Measurements from ENCODE around the gene FBXL4.

The FBXL4 gene

GRCh38 chr6:98835149-98836024, 112.4 kb downstream of the FBXL4 start:
- TF ChIP-seq, protein P1, sequence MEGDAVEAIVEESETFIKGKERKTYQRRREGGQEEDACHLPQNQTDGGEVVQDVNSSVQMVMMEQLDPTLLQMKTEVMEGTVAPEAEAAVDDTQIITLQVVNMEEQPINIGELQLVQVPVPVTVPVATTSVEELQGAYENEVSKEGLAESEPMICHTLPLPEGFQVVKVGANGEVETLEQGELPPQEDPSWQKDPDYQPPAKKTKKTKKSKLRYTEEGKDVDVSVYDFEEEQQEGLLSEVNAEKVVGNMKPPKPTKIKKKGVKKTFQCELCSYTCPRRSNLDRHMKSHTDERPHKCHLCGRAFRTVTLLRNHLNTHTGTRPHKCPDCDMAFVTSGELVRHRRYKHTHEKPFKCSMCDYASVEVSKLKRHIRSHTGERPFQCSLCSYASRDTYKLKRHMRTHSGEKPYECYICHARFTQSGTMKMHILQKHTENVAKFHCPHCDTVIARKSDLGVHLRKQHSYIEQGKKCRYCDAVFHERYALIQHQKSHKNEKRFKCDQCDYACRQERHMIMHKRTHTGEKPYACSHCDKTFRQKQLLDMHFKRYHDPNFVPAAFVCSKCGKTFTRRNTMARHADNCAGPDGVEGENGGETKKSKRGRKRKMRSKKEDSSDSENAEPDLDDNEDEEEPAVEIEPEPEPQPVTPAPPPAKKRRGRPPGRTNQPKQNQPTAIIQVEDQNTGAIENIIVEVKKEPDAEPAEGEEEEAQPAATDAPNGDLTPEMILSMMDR (conservative IDR thresholded peaks at IDR 0.05; ENCODE audit: low read depth): no peak
- no peak overlapping the region for H3K27ac ChIP-seq
- ChIA-PET CTCF (interaction anchor here (0.6 to 2.8 kb wide), 3 partner anchors 8 to 870 kb away, joined by 3 to 11 read pairs (median 5); no protein-coding TSS in a partner anchor), POLR2A (ENCODE audit: low non-redundant PET) (interaction anchor here (0.7 kb wide), 1 partner anchor 556 kb away, joined by 3 read pairs; no protein-coding TSS in a partner anchor)
- DNase-seq (ENCODE audit: low spot score): no peak

DNA sequence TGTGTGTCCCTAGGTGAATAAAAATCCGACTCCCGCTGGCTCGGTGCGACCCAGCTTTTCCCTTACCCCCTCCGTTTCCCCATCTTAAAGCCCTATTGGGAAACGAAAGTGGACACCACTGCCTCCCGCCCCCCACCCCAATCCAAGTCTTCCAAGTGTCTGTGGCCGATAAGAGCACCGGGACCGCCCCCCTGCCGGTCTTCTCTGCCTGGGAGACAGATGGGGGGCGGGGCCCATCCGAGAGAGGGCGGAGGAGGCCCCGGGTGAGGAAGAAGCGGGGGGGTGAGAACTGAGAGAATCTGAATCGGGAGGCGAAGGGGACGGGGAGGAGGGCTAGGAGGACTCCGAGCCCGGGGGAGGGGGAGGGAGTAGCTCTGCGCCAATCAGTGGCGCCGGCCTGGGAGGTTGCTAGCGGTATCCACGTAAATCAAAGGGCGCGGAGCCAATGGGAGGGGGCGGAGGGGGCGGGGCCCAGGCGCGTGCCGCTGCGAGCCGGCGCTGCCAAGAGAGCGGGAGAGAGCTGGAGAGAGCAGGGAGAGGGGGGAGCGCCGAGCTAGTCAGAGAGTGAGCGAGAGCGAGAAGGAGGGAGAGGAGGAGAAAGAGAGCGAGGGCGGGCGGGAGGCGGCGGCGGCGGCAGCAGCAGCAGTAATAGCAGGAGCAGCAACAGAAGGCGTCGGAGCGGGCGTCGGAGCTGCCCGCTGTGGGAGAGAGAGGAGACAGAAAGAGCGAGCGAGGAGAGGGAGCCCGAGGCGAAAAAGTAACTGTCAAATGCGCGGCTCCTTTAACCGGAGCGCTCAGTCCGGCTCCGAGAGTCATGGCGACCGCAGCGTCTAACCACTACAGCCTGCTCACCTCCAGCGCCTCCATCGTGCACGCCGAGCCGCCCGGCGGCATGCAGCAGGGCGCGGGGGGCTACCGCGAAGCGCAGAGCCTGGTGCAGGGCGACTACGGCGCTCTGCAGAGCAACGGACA, 113.4 kb downstream of the FBXL4 start, which contains the start of gene POU3F2:
TSS of gene POU3F2 (plus strand) at position 515 of the 972 bp plus-strand sequence. CDS start at position 815, 300 bp downstream.
- DNase-seq (ENCODE audit: low spot score): peak; percentile 76
- ChIA-PET CTCF (interaction anchor here (1.2 to 2.8 kb wide), 2 partner anchors 9 to 12 kb away, joined by 5 to 11 read pairs; no protein-coding TSS in a partner anchor), POLR2A (ENCODE audit: low non-redundant PET) (no interaction called here)
- H3K27ac ChIP-seq: no peak within 1 kb of the TSS
- TF ChIP-seq, protein P1 (conservative IDR thresholded peaks at IDR 0.05; ENCODE audit: low read depth): no peak

GRCh38 chr6:98833307-98834059, 114.3 kb downstream of the FBXL4 start:
- ChIA-PET POLR2A (ENCODE audit: low non-redundant PET) (no interaction called here), CTCF (interaction anchor here (2.8 kb wide), 1 partner anchor 12 kb away, joined by 11 read pairs; no protein-coding TSS in a partner anchor)
- TF ChIP-seq, protein P1 (conservative IDR thresholded peaks at IDR 0.05; ENCODE audit: low read depth): no peak
- no peak for DNase-seq (ENCODE audit: low spot score)
- no peak overlapping the region for H3K27ac ChIP-seq

- TF ChIP-seq, protein P1 (conservative IDR thresholded peaks at IDR 0.05; ENCODE audit: low read depth): no peak
- CTCF ChIA-PET: interaction anchor here (1.0 to 2.8 kb wide), 2 partner anchors 13 to 321 kb away, joined by 3 to 11 read pairs; no protein-coding TSS in a partner anchor
- H3K27ac ChIP-seq: no peak overlapping the region
- POLR2A ChIA-PET (ENCODE audit: low non-redundant PET): no interaction called here
- no peak for DNase-seq (ENCODE audit: low spot score)
Observed at GRCh38 chr6:98833057-98833306, 114.8 kb downstream of the FBXL4 start.

GRCh38 chr6:98832284-98833056, 115.3 kb downstream of the FBXL4 start:
- TF ChIP-seq, protein P1 (conservative IDR thresholded peaks at IDR 0.05; ENCODE audit: low read depth): no peak
- peak; percentile 58 for DNase-seq (ENCODE audit: low spot score)

More at GRCh38 chr6:98832284-98833056, 115.3 kb downstream of the FBXL4 start:
- no peak overlapping the region for H3K27ac ChIP-seq
- POLR2A ChIA-PET (ENCODE audit: low non-redundant PET): no interaction called here
- CTCF ChIA-PET: interaction anchor here (1.0 to 2.8 kb wide), 2 partner anchors 13 to 322 kb away, joined by 3 to 11 read pairs; no protein-coding TSS in a partner anchor

Data from RWPE1 (cell line).